ENCODE data around the gene OR52E6.

The OR52E6 gene

DNA sequence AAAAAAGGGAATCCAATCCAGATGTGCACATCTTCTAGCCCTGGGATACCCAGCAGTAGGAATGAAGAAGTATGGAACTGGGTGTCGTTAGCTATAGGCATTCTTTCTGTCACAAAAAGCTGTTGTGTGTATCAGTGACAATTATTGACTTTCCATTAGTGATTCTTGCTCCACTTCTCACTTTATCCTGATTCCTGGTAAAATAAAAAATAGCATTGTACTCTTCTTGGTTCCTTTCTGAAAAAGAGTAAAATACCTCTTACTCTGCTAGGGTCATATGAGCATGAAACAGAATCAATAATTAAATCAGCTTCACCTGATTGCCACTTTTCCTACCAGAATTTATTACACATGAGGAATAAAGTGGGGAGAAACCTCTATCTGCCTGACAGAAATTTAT, at the start of gene OR52E6:
TSS of gene OR52E6 (minus strand) at position 101 of the 400 bp plus-strand sequence. CDS start at position 101, 0 bp downstream.
- no peak for DNase-seq (ENCODE audit: low read depth)

DNA sequence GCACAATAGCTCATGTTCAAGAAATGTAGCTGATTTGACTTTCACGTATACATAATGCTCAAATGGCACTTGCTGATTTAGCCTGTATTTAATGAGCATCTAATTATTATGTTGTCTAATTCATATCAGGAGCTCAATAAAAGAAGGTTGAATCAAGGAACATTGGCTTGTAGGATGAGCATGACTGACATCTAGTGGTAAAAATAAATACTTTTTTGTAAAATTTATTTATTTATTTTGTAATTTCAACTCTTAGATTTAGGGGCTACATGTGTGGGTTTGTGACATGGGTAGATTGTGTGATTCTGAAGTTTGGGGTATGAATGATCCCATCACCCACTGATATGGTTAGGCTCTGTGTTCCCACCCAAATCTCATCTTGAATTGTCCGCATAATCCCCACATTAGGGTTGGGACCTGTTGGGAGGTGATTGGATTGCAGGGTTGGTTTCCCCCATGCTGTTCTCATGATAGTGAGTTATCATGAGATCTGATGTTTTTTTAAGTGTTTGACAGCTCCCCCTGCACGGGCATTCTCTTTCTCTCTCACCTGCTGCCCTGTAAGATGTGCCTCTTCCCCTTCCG, 49.6 kb upstream of the OR52E6 start:
- peak; percentile 4 for DNase-seq (ENCODE audit: low read depth)

DNA sequence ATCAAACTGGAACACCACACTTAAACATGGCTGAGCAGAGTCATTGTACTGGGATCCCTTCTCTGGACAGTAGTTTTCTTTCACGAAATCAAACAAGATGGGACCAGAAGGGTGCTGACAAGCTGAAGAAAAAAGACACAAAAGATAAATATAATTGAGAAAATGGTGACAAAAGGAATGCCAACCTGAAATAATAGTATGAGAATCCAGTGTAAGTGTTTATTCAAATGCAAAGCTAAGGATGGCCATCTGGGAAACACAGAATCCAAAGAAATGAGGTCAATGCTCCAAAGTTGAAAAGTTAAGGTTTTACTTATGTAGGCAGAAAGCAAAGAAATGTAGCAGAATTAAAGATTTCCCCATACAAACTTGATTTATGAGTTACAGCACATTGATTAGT, 46.0 kb upstream of the OR52E6 start:
- DNase-seq (ENCODE audit: low read depth), result no peak

DNA sequence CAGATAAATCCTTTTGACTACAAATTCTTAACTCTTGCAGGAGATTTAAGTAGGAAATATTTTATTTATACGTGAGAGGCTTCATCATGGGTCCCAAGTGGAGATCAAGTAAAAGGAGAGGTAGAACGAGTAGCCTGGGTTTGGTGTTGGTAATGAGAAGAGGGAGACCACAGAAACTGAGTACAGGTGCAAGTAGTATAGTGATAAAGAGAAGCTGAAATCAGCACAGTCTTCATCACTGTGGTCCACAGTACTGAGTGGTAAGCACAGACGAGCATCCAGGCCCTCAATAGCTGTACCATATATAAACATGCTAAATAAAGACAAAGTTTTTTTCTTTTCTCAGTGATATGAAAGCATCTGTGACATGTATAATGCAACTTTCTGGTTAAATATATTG, 45.5 kb upstream of the OR52E6 start:
- no peak for DNase-seq (ENCODE audit: low read depth)

DNA sequence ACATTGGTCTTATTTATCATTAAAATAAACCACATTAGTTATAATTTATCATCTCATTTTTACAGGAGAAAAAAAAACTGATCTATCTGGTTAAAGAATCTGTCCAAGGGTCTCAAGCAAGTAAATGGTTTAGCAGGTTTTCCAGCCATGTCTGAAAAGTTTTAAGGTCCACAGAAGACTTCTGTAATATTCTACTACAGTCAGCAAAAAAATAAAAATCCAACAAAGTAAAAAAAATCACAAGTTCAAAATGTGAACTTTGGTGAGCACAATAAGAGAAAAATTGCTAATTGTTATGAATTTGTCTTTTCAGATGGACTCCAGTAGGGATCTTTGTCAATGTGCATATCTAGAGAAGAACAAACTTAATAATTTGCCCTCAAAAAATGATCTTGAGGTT, 40.1 kb upstream of the OR52E6 start:
- no peak for DNase-seq (ENCODE audit: low read depth)

DNA sequence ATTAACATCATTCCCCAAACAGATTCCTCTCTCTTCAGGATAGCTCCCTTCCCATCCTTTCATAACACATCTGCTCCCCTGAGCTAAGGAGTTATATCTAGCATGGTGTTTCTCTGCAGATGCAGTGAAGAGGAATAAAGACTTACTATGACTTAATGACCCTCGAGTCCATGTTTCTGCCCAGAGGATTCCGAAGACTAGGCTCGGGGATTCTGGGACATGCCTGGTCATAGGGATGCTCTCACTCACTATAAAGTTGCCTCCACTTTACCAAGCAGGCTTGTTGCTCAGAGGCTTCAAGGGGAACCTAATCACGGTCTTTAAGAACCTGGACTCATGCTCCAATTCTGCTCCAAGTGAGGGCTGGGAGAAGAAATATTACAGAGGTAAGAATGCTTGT, 38.6 kb upstream of the OR52E6 start, which contains the start of gene OR52E4:
TSS of gene OR52E4 (plus strand) at position 301 of the 400 bp plus-strand sequence. CDS start 3,664 bp downstream, outside the sequence.
- DNase-seq (ENCODE audit: low read depth), result no peak

DNA sequence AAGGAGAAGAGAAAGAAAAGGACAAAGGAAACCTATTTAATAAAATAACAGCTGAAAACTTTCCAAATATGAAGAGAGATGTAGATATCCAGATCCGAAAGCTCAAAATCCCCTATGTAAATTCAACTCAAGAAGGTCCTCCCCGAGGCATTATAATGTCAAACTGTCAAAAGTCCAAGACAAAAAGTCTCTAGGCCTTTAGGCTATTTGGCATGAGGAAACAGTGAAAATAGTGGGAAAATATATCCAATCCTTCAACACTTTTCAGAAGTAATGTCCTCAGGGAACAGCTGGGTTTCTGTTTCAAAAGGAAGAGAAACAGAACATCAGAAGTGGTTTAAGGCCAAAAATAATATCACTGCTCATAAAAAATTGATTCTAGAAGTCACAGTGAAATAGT, 36.9 kb upstream of the OR52E6 start:
- DNase-seq (ENCODE audit: low read depth), result no peak

DNA sequence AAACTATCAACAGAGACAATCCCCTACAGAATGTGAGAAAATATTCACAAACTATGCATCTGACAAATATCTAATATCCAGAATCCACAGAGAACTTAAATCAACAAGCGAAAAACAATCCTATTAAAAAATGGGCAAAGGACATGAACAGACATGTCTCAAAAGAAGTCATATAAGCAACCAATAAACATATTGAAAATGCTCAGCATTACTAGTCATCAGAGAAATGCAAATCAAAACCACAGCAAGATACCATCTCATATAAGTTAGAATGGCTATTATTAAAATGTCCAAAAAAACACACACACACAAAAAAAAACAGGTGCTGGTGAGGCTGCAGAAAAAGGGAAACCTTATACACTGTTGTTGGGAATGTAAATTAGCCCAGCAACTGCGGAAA, 24.1 kb upstream of the OR52E6 start:
- DNase-seq (ENCODE audit: low read depth), result no peak

DNA sequence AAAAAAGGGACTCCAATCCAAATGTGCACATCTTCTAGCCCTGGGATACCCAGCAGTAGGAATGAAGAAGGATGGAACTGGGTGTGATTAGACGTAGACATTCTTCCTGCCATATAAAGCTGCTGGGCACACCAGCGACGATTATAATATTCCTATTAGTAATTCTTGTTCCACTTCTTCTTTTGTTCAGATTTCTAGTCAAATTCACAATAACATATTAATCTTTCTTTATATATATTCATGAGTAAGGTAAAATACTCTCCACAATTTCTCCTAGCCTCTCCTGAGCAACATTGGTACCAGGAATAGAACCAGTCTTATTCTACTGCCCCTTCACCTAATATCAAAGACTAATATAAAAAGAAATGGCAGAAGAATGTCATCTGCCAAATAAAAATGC, 15.9 kb upstream of the OR52E6 start, which contains the start of gene OR52E8:
TSS of gene OR52E8 (minus strand) at position 101 of the 400 bp plus-strand sequence. CDS start at position 101, 0 bp downstream.
- no peak for DNase-seq (ENCODE audit: low read depth)

DNA sequence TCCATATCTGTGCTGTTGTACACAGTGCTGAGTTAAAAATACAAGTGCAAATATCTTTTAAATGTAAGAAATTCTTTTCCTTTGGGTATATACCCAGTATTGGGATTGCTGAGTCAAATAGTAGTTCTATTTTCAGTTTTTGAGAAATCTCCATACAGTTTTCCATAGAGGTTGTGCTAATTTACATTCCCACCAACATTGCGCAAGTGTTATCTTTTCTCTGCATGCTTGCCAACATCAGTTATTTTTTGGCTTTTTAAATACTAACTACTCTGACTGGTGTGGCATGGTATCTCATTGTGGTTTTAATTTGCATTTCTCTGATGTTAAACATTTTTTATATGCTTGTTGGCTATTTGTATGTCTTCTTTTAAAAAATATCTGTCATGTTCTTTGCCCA, 9.3 kb upstream of the OR52E6 start:
- DNase-seq (ENCODE audit: low read depth), result no peak

DNA sequence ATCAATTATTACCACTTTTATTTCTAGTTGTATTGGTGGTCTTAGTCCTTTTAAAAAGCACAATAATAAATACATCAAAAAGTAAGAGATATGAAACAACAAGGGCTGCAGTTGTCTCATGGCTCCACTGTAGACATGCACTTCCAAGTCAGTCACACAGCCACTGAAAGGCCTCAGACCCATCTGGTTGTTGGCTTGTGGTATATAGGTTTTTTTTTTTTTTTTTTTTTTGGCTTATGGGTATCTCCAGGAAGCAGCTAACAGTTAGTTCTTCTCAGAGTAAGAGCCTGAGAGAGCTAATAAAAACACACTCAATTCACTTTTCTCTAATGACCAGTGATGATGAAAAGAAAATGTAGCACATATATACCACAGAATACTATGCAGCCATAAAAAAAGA, 6.0 kb upstream of the OR52E6 start:
- no peak for DNase-seq (ENCODE audit: low read depth)

DNA sequence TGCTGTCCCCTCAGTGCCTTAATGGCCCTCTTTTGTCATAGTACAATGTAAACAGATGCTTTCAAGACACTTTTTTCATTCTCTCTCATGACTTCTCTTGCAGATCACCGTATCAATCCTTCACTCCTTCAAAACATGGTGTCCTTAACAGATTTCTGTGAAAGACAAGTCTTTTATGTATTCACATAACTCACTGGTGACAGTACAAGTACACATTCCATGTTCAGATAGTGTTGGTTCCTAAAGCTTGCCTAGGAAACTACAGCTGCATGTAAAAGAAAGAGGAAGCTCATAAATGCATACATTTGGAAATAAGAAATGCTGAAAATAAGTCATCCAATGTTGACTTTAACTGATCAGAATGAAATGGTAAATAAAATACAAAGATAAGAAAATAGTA, 5.0 kb upstream of the OR52E6 start:
- DNase-seq (ENCODE audit: low read depth), result no peak

DNA sequence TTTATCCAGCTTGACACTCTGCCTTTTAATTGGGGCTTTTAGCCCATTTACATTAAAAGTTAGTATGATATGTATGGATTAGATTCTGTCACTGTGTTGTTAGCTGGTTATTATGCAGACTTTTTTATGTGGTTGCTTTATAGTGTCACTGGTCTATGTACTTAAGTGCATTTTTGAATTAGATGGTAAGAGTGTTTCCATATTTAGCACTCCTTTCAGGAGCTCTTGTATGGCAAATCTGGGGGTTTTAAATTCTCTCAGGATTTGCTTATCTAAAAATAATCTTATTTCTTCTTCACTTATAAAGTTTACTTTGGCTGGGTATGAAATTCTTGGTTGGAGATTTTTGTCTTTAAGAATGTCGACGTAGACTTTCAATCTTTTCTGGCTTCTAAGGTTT, 4.0 kb downstream of the OR52E6 start:
- DNase-seq (ENCODE audit: low read depth), result no peak

DNA sequence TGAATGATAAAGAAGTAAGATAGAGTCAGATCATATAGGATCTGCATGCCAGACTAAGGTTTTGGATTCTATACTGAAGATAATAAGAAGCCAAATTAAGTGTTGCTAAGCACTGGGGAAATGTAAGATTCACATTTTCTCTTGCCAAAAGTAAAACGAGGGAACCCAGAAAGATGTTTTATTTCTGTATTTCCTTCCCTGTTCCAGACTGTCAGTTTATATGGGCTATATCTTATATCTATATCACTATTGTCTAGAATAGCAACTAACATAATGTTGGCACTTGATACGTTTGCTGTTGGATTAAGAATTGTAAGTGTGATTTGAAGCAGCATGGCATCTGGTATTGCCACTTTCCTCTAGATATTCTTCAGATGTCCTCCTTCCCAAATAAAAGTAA, 8.3 kb downstream of the OR52E6 start:
- DNase-seq (ENCODE audit: low read depth), result no peak

DNA sequence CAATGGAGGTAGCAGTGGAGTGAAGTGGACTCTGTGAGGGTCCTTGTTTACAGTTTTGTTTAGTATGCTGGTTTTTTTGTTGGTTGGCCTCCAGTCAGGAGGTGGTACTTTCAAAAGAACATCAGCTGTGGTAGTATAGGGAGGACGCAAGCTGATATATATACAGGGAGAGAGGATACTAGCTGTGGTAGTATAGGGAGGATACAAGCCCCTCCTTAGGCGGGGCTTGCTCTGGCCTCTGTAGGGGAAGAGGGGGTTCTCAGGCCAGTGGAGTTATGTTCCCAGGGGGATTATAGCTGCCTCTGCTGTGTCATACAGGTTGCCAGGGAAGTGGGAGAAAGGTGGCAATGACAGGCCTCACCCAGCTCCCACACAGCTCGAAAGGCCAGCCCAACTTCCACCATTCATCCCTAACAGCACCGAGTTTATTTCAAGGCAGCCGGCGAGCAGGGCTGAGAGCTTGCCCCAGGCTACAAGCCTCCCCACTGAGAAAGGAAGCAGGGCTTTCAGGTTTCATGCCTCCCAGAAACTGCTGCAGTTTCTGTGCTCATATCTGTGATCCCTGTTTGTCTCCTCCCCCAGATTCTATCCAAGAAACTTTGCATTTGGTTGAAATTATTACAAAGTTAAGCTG, 10.4 kb downstream of the OR52E6 start:
- DNase-seq (ENCODE audit: low read depth), result no peak

DNA sequence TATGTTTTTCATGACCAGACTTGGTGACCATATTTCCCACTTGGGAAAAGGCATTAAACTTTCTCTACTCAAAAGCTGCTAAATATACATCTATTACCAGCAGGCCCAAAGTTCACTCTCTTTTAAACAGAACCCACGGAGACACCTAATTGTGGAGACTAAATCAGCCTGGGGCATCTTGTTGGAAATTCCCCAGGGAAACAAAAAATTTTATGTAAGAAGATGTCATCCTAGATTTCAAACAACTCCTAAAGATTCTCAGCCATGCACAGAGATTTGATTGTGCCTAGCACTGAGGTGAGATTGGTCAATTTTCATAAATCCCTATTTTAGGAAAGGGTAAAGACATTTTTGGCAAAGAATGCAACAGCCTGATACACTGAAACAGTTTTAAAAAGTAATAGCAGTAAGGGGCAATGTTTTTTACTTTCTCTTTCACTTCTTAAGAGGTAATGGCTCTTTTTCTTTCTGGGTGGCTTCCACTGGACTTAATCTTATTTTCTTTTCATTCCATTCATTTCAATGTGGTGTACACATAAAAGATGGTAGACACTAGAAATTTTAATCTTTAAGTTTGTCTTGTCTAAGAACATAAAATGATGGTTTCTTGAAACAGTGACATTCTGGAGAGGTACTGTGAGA, 23.3 kb downstream of the OR52E6 start:
- no peak for DNase-seq (ENCODE audit: low read depth)

DNA sequence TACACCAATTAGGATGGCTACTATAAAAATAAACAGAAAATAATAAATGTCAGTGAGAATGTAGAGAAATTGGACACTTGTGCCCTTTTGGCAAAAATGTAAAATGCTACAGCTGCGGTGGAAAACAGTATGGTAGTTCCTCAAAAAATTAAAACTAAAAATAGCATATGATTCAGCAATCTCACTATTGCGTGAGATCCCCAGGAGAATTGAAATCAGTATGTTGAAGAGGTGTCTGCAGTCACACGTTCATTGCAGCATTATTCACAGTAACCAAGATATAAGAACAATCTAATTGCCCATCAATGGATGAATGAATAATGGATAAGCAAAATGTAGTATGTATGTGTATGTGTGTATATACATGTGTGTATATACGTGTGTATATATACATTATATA, 26.2 kb downstream of the OR52E6 start:
- DNase-seq (ENCODE audit: low read depth), result no peak

DNA sequence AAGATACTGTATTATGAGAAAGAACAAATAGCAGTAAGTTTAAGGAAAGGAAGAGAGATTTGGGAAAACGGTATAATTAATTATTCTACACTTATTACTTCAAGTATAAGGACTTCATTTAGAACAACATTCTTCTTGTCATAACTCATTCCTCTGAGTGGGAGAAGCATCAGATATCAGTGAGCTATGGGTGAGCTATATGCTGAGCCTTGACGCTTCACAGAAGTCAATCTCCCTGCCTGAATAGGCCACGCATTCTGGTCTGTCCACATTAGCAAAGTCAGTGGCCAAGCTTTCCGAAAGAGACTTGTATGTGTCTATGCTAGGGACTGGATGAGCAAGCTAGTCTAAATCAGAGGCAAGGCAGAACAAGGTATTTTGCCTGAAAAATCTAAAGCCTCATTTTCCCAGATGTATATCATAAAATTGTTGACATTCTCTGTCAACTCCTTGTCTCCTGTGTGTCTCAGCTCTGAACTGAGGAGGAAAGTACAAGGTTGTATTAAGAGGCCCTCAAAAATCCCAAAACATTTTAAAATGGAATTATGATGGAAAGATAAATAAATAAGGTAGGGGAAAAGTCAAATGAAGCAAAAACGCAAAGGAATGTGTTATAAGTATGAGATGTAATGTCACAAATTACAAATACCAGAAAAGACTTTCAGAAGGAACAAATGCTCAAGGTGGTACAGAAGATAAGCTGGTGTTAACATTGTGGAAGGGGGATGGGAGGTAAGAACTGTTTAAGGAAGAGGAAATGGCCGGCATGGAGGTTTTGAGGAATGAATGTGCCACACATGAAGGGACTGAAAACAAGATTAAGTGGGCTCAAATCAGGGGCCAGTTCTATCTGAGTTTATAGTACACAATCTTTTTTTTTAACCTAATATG, 31.5 kb downstream of the OR52E6 start:
- DNase-seq (ENCODE audit: low read depth), result no peak

DNA sequence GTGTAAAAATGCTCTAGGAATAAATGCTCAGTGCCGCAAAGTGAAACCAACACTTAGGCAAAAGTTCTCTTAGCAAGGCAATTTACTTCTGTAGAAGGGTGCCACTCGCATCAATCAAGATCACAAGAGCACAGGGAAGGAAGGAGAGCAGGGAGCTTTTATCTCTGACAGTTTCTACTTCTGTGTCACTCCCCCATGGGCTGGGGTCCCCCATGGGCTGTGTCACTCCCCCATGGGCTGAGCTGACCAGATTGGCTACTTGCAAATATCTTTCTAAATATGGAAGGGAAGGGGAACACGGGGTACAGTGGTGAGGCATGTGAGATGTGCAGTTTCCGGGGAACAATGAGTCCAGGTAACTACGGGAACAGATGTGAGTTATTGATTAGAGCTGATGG, 32.6 kb downstream of the OR52E6 start:
- no peak for DNase-seq (ENCODE audit: low read depth)

DNA sequence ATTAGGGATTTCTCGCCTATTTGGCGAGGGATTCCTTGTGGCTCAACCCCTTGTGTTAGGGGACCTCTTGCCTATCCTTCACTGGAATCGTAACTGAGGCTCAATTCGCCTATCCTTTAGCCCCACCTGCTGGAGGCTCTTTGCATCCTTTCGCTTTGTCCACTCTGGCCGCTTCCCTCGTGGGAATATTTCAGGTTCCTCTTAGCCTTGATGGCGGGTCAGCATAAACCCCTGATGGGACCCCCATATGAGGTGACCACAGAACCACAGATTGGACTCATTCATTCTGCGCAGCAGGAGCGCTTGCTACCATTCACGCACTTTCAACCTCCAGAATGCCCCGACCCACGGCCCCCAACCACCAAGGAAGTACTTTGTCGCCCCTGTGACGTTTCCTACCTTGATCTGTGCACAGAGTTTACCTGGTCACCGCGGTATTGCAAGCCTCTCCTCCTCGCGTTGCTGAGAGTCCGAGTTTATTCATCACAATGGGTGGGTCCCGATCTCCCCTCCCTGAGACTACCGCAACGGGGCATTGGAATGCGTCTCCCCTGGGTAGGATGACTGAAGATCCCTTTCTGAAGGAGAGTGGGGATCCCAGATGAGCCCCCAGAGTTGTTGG, 33.1 kb downstream of the OR52E6 start, which contains the start of gene OR52N2:
TSS of gene OR52N2 (plus strand) at position 425 of the 622 bp plus-strand sequence. CDS start 11,412 bp downstream, outside the sequence.
- peak; percentile 53 for DNase-seq (ENCODE audit: low read depth)

DNA sequence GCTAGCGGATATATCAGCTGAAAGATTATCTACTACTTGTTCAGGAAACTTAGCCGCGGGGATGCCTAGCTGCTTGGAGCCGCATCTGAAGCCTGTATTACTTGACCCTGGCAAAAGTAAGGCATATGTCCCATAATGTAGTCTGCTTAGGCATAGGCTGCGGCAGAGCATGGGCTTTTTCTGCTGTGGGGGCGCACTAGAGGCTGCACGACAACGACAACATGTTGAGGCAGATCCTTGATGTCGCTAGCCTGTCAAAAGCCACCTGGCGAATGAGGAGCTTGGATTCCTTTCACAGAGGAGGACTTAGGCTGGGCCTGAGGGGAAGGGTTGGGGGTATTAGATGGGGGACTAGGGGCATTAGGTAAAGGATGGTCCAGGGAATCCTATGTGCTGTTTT, 34.1 kb downstream of the OR52E6 start:
- no peak for DNase-seq (ENCODE audit: low read depth)

DNA sequence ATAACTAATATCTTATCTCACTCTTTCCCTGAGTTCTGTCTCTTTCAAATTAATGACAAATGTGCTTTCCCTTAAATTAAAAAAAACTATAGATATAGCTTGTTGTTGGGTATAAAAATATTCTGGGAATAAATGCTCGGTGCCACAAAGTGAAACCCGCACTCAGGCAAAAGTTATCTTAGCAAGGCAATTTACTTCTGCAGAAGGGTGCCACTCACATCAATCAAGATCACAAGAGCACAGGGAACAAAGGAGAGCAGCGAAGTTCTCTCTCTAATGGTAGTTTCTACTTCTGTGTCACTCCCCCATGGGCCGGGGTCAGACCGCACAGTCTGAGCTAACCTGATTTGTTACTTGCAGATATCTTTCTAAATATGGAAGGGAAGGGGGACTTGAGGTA, 37.7 kb downstream of the OR52E6 start:
- no peak for DNase-seq (ENCODE audit: low read depth)

All from HS-5 (cell line).